NCI-H2196 (cell line): Measurements from ENCODE around the gene TDRD7.
"Not testable (repeated sequence)": the region's sequence is repeated elsewhere in the genome, so short reads cannot be mapped to it uniquely, and the experiment has no call there.

Experiments used
- DNase-seq: peaks from one replicate; lab custom pipeline; 2025; ENCODE audit not compliant: unreplicated experiment; lab: John Stamatoyannopoulos, UW

TDRD7 gene

GRCh38 chr9:97475059-97475458 lies 63.2 kb downstream of the TDRD7 start:
- no peak for DNase-seq

GRCh38 chr9:97478301-97478981 lies 66.5 kb downstream of the TDRD7 start:
- no peak for DNase-seq

GRCh38 chr9:97479496-97480159 lies 67.7 kb downstream of the TDRD7 start:
- no peak for DNase-seq

- DNase-seq: no peak
Observed at GRCh38 chr9:97480174-97480573, 68.3 kb downstream of the TDRD7 start.

GRCh38 chr9:97480749-97481148 lies 68.9 kb downstream of the TDRD7 start:
- no peak for DNase-seq

GRCh38 chr9:97484134-97484533 lies 72.2 kb downstream of the TDRD7 start:
- no peak for DNase-seq

GRCh38 chr9:97487107-97487506 lies 75.2 kb downstream of the TDRD7 start:
- no peak for DNase-seq

- no peak for DNase-seq
Observed at GRCh38 chr9:97487861-97488260, 76.0 kb downstream of the TDRD7 start.

- no peak for DNase-seq
Observed at GRCh38 chr9:97491216-97491999, 79.5 kb downstream of the TDRD7 start.

GRCh38 chr9:97497558-97498375 lies 85.9 kb downstream of the TDRD7 start:
- not testable (repeated sequence) for DNase-seq

- DNase-seq: not testable (repeated sequence)
Observed at GRCh38 chr9:97498846-97499245, 87.0 kb downstream of the TDRD7 start.

- DNase-seq: no peak
Observed at GRCh38 chr9:97500263-97500662, 88.4 kb downstream of the TDRD7 start.

GRCh38 chr9:97500765-97501176 lies 88.9 kb downstream of the TDRD7 start:
- no peak for DNase-seq

GRCh38 chr9:97501177-97501971 lies 89.5 kb downstream of the TDRD7 start, which contains the start of gene TMOD1:
TMOD1 (plus strand) TSS chr9:97501666; CDS start chr9:97524189, 22,523 bp downstream.
- peak; percentile 77 for DNase-seq

- no peak for DNase-seq
Observed at GRCh38 chr9:97501972-97502221, 90.0 kb downstream of the TDRD7 start.

GRCh38 chr9:97502222-97502983 lies 90.5 kb downstream of the TDRD7 start:
- DNase-seq: no peak

GRCh38 chr9:97502984-97503861 lies 91.3 kb downstream of the TDRD7 start:
- DNase-seq: no peak

- no peak for DNase-seq
Observed at GRCh38 chr9:97503862-97504210, 91.9 kb downstream of the TDRD7 start.
